ENCODE measurements around the gene PERP.

The PERP gene

DNA sequence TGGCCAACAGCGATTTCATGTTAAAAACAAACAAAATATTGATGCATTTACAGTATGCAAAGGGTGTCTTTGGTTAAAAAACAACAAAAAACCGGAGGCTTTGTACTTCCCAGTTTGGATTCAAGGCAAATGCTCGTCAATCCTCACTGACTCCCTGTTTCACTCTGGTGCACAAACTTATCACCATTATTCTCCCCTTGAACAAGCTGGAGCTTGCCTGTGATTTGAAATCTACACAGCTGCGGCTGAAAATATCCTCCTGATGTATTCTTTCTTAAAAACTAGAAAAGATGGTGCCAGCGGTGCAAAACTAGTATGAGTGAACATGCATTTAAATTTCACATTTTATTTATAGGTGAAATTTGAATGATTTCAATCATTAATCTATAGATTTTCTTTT is 3.3 kb downstream of the PERP start:
- no peaks in the 10 kb centered on the region for H3K9me2 ChIP-seq (replicated peaks; ENCODE audit: insufficient read depth, low read length)
- H3K9ac ChIP-seq (ENCODE audit: low read length) = no peak overlapping the region
- no peak overlapping the region for H3K4me2 ChIP-seq (ENCODE audit: low read depth, low read length, poor library complexity, severe bottlenecking)
- no peak overlapping the region for H3K27ac ChIP-seq (ENCODE audit: low read depth, low read length)
- H4K20me1 ChIP-seq (ENCODE audit: low read depth, low read length) = no peaks in the 10 kb centered on the region
- H3K79me2 ChIP-seq (ENCODE audit: insufficient read depth, low read length) = no peaks in the 10 kb centered on the region
- H3K9me3 ChIP-seq (ENCODE audit: insufficient read depth, low read length) = no peaks in the 10 kb centered on the region
- H3F3A ChIP-seq (ENCODE audit: insufficient read depth) = no peaks in the 10 kb centered on the region
- H3K27me3 ChIP-seq (ENCODE audit: low read length) = no peaks in the 10 kb centered on the region
- TF ChIP-seq, protein P1, sequence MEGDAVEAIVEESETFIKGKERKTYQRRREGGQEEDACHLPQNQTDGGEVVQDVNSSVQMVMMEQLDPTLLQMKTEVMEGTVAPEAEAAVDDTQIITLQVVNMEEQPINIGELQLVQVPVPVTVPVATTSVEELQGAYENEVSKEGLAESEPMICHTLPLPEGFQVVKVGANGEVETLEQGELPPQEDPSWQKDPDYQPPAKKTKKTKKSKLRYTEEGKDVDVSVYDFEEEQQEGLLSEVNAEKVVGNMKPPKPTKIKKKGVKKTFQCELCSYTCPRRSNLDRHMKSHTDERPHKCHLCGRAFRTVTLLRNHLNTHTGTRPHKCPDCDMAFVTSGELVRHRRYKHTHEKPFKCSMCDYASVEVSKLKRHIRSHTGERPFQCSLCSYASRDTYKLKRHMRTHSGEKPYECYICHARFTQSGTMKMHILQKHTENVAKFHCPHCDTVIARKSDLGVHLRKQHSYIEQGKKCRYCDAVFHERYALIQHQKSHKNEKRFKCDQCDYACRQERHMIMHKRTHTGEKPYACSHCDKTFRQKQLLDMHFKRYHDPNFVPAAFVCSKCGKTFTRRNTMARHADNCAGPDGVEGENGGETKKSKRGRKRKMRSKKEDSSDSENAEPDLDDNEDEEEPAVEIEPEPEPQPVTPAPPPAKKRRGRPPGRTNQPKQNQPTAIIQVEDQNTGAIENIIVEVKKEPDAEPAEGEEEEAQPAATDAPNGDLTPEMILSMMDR (IDR thresholded peaks at IDR 0.05; ENCODE audit: insufficient read depth, low read length, poor library complexity, severe bottlenecking) = no peak
- no peak for TF ChIP-seq EZH2phosphoT487 (conservative IDR thresholded peaks at IDR 0.05; ENCODE audit: low read length)
- H3K4me3 ChIP-seq (ENCODE audit: insufficient read depth, low read length, poor library complexity, severe bottlenecking) = no peak overlapping the region
- no peak overlapping the region for H2AFZ ChIP-seq (ENCODE audit: low read depth, low read length, severe bottlenecking)
- H3K36me3 ChIP-seq (ENCODE audit: low read length) = no peaks in the 10 kb centered on the region

DNA sequence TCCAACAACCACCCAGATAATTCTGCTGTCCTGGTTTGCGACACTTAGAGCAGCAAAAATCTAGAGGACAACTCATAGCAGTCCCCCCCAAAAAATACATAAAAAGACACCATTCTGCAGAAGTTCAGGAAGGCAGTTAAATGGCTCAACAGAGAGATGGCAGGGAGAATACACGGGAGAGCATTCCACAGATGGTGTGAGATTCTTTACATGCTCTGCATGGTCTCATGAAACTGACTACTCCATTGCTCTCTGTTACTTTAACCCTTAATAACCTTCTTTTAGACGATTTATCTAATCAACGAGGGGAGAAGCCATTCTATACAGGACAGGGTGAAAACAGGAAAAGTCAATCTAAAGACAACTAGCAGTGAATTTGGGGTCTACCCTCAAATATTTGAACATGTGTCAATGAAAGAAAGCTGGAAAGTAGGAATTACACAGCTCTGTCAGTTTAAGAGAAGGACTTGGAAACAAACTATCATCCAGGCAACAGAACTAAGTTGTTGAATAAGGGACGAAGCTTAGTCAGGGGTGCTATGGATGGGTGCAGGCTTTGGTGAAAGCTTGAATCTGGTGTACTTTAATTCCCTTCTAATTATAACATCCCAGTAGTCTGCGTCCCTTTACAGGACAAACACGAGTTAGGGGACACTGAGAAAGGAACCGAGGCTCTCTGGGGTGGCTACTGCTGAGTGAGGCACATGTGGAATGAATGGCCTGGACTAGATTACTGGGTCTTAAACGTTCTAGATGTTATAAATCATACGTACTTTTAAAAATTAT is 5.1 kb downstream of the PERP start:
- Histone ChIP-seq H3F3A (ENCODE audit: insufficient read depth) (no peaks in the 10 kb centered on the region), H3K36me3 (ENCODE audit: low read length) (no peaks in the 10 kb centered on the region), H2AFZ (ENCODE audit: low read depth, low read length, severe bottlenecking) (no peak overlapping the region), H3K9me3 (ENCODE audit: insufficient read depth, low read length) (no peaks in the 10 kb centered on the region), H3K4me3 (ENCODE audit: insufficient read depth, low read length, poor library complexity, severe bottlenecking) (no peak overlapping the region), H3K27me3 (ENCODE audit: low read length) (no peaks in the 10 kb centered on the region), H3K27ac (ENCODE audit: low read depth, low read length) (no peak overlapping the region), H4K20me1 (ENCODE audit: low read depth, low read length) (no peaks in the 10 kb centered on the region), H3K9ac (ENCODE audit: low read length) (no peak overlapping the region), H3K4me2 (ENCODE audit: low read depth, low read length, poor library complexity, severe bottlenecking) (no peak overlapping the region), H3K9me2 (replicated peaks; ENCODE audit: insufficient read depth, low read length) (no peaks in the 10 kb centered on the region), H3K79me2 (ENCODE audit: insufficient read depth, low read length) (no peaks in the 10 kb centered on the region)
- TF ChIP-seq, protein P1 (IDR thresholded peaks at IDR 0.05; ENCODE audit: insufficient read depth, low read length, poor library complexity, severe bottlenecking) = no peak
- no peak for TF ChIP-seq EZH2phosphoT487 (conservative IDR thresholded peaks at IDR 0.05; ENCODE audit: low read length)

DNA sequence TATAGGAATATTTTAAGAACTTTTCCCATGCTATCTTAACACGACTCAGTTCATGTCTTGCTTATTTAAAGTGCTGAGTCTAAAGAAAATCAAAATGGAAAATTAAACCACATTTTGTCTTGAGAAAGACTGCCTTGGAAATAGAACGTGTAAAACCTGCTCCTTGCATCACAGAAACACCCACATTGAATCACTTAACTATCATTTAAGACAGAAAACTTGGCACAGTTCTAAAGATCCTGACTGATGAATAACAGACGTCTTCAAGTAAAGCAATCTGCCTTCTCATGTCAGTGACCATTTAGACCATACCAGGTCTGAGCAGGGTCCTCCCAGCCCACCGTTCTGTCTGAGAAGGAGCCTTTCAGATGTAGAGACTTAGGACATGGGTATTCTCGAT is 7.4 kb downstream of the PERP start:
- H3K4me2 ChIP-seq (ENCODE audit: low read depth, low read length, poor library complexity, severe bottlenecking) = no peak overlapping the region
- no peaks in the 10 kb centered on the region for H3K36me3 ChIP-seq (ENCODE audit: low read length)
- no peak overlapping the region for H3K27ac ChIP-seq (ENCODE audit: low read depth, low read length)

More for the DNA sequence above, 7.4 kb downstream of the PERP start:
- no peaks in the 10 kb centered on the region for H3K9me3 ChIP-seq (ENCODE audit: insufficient read depth, low read length)
- TF ChIP-seq EZH2phosphoT487 (conservative IDR thresholded peaks at IDR 0.05; ENCODE audit: low read length) = no peak
- TF ChIP-seq, protein P1 (IDR thresholded peaks at IDR 0.05; ENCODE audit: insufficient read depth, low read length, poor library complexity, severe bottlenecking) = no peak
- no peak overlapping the region for H3K4me3 ChIP-seq (ENCODE audit: insufficient read depth, low read length, poor library complexity, severe bottlenecking)
- H3F3A ChIP-seq (ENCODE audit: insufficient read depth) = no peaks in the 10 kb centered on the region
- H3K9me2 ChIP-seq (replicated peaks; ENCODE audit: insufficient read depth, low read length) = no peaks in the 10 kb centered on the region
- H3K27me3 ChIP-seq (ENCODE audit: low read length) = no peaks in the 10 kb centered on the region
- no peaks in the 10 kb centered on the region for H4K20me1 ChIP-seq (ENCODE audit: low read depth, low read length)
- H3K79me2 ChIP-seq (ENCODE audit: insufficient read depth, low read length) = no peaks in the 10 kb centered on the region
- no peak overlapping the region for H2AFZ ChIP-seq (ENCODE audit: low read depth, low read length, severe bottlenecking)
- no peak overlapping the region for H3K9ac ChIP-seq (ENCODE audit: low read length)

Data from SU-DHL-6 (cell line).